ENCODE measurements around the gene SFMBT2. TPM values are rescaled to one million over a fixed set of nuclear protein-coding genes. Genes with fewer than 3 reads are reported as not detected.
A peak's percentile ranks its signal among the peaks of the same experiment; 100 is the strongest.

Gene SFMBT2
- total RNA-seq, 1 donor from 2014 or later = 22.3 TPM

- Histone ChIP-seq H3K27me3 (ENCODE audit: low read depth) (no peaks in the 10 kb centered on the region), H3K4me3 (no peak overlapping the region), H3K27ac (no peak overlapping the region), H3K4me1 (peaks cover 24% of the 10 kb centered on the region), H3K9me3 (no peaks in the 10 kb centered on the region), H3K36me3 (no peaks in the 10 kb centered on the region)
- peak; percentile 73 for TF ChIP-seq CTCF (IDR thresholded peaks at IDR 0.05)
- DNase-seq (no peak), ATAC-seq (peak; percentile 87 to 90)
- intact Hi-C loops (cut with DNase I) = loop anchor here (10.0 kb wide), 1 partner anchor 144 kb away; no protein-coding TSS in a partner anchor
Observed at GRCh38 chr10:7260412-7260900, 150.4 kb downstream of the SFMBT2 start.

DNA sequence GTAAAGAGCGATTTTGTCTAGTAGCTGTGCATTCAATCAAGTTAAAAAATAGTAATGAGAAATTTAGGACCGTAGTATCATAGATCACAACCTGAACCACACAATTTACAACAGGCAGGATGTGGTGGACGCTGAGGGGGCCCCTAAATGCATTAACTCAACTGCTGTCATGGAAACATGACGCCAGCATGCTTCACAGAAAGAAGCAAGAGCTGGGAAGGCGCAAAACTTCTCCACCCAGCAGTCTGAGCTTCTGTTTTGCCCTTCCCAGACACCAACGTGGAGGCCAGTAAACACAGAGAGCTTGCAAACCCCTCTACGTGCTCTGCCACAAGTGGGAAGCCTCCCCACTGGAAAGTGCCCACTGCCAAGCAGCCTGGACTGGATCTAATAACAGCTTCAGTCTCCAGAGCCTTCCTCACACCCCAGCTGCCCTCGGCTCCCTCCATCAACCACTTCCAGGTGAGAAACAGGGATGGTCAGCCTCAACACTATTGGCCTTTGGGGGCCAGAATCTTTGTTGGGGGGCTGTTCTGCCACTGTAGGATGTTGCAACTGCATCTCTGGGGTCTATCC lies 151.8 kb downstream of the SFMBT2 start:
- Histone ChIP-seq H3K27me3 (ENCODE audit: low read depth) (no peaks in the 10 kb centered on the region), H3K36me3 (no peaks in the 10 kb centered on the region), H3K27ac (no peak overlapping the region), H3K4me1 (peaks cover 25% of the 10 kb centered on the region), H3K4me3 (no peak overlapping the region), H3K9me3 (no peaks in the 10 kb centered on the region)
- no peak for TF ChIP-seq CTCF (IDR thresholded peaks at IDR 0.05)
- ATAC-seq (peak in 1 of 2 donors; percentile 28), DNase-seq (no peak)
- intact Hi-C loops (cut with DNase I) = no loop called here

DNA sequence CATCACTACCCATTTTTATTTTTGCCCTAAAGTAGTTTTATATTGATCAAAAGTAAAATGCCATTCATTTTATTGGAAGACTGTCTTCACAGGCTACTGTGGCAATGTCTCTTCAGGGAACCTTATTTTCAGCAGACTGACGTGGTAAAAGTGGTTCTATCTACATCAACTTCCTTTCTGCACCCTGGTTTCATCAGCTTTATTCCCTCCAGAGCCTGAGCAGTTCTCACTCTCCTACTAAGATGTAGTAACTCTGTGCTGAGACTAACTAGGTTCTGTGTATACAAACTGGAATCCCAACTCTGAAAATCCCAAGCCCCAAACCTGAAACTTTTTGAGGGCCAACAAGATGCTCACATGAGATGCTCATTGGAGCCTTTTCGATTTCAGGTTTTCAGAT lies 155.3 kb downstream of the SFMBT2 start:
- H3K9me3 ChIP-seq = no peaks in the 10 kb centered on the region
- H3K27ac ChIP-seq = no peak overlapping the region
- no peak for TF ChIP-seq CTCF (IDR thresholded peaks at IDR 0.05)
- H3K27me3 ChIP-seq (ENCODE audit: low read depth) = no peaks in the 10 kb centered on the region
- intact Hi-C loops (cut with DNase I) = no loop called here
- H3K4me3 ChIP-seq = no peak overlapping the region
- DNase-seq (no peak), ATAC-seq (no peak)
- no peaks in the 10 kb centered on the region for H3K36me3 ChIP-seq
- H3K4me1 ChIP-seq = peaks cover 16% of the 10 kb centered on the region

GRCh38 chr10:7251696-7252465 lies 159.0 kb downstream of the SFMBT2 start:
- peaks cover 8% of the 10 kb centered on the region for H3K36me3 ChIP-seq
- H3K4me1 ChIP-seq = peaks cover 8% of the 10 kb centered on the region
- H3K27me3 ChIP-seq (ENCODE audit: low read depth) = no peaks in the 10 kb centered on the region
- intact Hi-C loops (cut with DNase I) = no loop called here
- ATAC-seq = no peak
- H3K4me3 ChIP-seq = no peak overlapping the region
- TF ChIP-seq CTCF (IDR thresholded peaks at IDR 0.05) = no peak
- no peak for DNase-seq
- no peak overlapping the region for H3K27ac ChIP-seq
- no peaks in the 10 kb centered on the region for H3K9me3 ChIP-seq

GRCh38 chr10:7250236-7250635 lies 160.6 kb downstream of the SFMBT2 start:
- H3K4me1 ChIP-seq = no peaks in the 10 kb centered on the region
- DNase-seq (no peak), ATAC-seq (no peak)
- no peak for TF ChIP-seq CTCF (IDR thresholded peaks at IDR 0.05)
- intact Hi-C loops (cut with DNase I) = no loop called here
- no peaks in the 10 kb centered on the region for H3K9me3 ChIP-seq
- H3K4me3 ChIP-seq = no peak overlapping the region
- H3K27me3 ChIP-seq (ENCODE audit: low read depth) = no peaks in the 10 kb centered on the region
- H3K36me3 ChIP-seq = peaks cover 8% of the 10 kb centered on the region
- no peak overlapping the region for H3K27ac ChIP-seq
